GM11168 (cell line): Measurements from ENCODE around the gene SLC1A1.

ENCODE experiments used
- in situ Hi-C: fragments of 300-500 bp; cut with MboI; formaldehyde crosslinking; loops from one replicate; pipeline ENCODE4 v1.12.0; 2022; ENCODE audit warnings: low sequenced_read_pairs; ENCODE audit not compliant: unreplicated experiment

The SLC1A1 gene

DNA sequence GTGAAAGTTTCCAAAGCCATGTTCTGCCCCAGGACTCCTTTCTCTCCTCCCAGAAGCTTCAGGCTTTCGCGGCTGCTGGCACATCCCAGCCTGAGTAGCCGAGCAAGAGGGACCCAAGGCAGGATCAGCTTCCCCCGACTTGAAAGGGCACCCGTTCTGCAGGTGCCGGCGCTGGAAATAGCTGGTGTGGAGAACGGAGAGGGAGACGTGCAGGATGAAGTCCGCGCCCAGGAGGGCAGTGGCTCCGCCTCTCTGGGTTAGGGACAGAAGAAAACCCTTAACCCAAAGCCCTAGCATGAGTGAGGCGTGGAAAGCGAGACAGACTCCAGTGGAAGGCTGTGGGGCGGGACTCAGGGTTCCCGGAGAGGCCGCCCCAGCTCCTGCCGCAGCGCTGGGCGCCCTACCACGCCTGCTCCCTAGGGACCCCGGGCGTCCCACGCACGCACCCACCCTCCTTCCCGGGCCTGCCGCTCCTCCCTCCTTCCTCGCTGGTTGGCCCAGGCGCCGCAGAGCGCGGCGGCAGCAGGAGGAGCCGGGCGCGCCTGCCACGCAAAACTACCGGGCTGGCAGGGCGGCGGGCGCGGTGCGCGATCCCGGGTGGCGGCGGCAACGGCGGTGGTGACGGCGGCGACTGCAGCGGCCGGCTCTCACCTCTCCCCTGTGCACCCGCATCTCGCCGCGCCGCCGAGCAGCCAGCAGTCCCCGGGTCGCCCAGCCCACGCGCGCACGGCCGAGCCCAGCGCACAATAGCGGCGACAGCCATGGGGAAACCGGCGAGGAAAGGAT, at the start of gene SLC1A1:
Gene SLC1A1 (plus strand): TSS at position 550 of the 786 bp plus-strand sequence. CDS start 212 bp downstream, at position 762.
- in situ Hi-C loops: no loop called here

DNA sequence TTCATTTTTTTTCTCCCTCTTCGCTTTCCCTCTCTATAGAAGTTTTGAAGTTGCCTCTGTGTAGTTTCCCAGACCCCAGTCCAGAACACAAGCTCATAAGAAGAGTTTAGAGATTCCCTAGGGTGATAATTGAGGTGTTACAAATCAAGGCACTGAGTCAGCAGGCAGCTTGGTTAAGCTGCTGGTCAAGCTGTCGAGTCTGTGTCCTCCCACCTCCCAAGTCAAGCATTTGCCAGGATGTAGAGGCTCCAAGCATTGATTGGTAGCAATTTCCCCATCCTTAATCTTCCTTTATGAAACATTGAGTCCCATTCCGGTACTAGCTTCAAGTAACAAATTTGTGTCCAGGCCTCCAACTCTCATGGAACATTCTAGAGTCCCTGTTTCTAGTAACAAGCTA, 47.5 kb upstream of the SLC1A1 start:
- in situ Hi-C loops: no loop called here

DNA sequence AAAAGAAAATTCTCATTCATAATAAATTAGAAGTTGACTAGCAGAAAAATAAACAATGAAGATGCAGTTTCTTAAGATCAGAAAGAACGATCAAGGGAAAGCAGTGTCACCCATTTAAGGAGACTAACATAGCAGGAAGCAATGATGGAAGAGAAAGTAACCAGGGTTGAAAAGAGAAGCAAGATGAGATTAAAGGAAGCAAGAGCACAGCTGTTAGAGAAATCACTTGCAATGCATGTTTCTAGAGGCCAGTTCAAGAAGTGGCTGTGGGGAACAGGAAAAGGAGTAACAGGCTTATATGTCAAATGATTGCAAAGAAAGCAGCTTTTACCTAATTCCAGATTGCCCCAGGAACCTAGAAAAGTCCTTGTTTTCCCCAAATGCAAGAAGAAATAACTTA, 46.8 kb upstream of the SLC1A1 start:
- in situ Hi-C loops: no loop called here

DNA sequence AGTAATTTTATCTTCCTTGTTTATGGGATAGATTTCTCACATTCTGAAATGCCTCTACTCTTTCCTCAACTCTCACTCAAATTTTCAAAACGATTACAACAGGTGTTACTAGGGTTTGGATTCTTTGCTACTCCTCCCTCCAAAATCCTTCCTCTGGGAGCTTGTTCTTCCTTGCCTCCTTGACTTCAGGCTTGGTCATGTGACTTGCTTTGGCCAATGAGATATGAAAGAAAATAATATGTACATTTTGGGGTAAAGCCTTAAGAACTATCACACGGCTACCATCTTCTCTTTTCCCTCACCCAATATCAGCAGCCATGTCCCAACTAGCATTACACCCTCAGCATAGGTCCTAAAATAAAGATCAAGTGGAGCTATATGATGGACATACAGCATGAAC, 28.8 kb upstream of the SLC1A1 start:
- in situ Hi-C loops: no loop called here

DNA sequence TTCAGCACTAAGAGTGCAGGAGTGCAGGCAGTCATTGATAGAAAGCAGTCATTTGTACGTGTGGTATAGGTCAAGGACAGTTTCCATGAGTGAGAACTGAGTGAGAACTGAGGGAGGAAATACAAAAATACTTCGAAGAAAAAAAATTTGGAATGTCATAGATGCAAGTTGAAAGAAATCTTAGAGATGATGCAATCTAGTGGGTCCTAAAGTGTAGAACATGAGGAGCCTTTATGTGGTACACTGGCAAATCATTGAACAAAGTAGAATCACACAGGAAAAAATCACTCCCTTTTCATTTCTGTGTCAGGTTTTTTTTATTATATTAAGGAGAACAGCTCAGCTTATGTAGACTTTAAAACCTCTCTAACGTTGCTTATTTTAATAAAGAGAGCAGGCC, 26.4 kb upstream of the SLC1A1 start:
- in situ Hi-C loops: no loop called here

DNA sequence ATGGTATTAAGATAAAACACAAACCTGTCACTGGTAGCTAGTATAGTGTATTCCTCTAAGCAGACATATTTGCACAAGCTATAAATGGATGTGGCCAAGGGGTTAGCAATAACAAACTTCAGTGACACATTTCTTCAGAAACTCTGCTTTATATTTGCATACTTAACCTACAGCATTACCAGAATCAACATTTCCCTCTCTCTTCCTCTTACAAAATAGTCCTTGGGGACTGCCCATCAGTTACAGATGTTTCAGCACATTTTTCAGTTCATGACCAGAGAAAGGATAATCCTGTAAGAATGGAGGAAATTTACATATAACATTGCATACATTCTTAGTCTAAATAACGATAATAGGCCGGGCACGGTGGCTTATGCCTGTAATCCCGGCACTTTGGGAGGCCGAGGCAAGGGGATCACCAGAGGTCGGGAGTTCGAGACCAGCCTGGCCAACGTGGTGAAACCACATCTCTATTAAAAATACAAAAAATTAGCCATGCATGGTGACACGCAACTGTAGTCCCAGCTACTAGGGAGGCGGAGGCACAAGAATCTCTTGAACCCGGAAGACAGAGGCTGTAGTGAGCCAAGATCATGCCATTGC, 25.3 kb upstream of the SLC1A1 start:
- in situ Hi-C loops: no loop called here

DNA sequence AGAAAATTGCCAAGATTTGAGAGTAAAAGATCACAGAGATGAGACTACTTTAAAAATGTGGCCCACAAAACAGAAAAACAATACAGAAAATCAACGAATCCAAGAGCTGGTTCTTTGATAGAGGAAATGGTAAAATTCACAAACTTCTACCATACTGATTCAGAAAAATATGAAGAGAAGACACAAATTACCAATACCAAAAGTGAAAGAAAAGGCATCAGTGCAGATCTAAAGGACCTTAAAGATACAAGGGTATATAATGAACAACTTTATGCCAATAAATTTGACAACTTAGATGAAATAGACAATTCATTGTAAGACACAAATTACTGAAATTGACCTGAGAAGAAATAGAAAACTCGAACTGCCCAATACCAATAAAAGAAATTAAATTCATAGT, 24.4 kb upstream of the SLC1A1 start:
- in situ Hi-C loops: no loop called here

DNA sequence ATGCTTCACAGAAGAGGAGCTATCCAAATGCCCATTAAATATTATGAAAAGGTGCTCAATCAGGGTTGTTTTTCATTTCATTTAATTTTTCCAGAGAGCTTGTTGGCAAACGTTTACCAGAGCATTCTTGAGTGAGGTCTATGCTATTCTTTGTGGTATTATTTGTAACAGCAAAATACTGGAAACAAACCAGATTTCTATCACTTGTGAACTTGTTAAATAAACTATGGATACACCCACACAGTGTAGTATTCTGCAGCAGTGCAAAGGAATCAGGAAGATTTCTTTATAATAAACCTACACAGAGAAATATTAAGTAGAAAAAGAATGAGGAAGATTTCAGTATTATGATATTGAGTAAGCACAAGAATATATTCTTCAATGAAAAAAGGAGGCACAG, 15.0 kb upstream of the SLC1A1 start:
- in situ Hi-C loops: no loop called here

DNA sequence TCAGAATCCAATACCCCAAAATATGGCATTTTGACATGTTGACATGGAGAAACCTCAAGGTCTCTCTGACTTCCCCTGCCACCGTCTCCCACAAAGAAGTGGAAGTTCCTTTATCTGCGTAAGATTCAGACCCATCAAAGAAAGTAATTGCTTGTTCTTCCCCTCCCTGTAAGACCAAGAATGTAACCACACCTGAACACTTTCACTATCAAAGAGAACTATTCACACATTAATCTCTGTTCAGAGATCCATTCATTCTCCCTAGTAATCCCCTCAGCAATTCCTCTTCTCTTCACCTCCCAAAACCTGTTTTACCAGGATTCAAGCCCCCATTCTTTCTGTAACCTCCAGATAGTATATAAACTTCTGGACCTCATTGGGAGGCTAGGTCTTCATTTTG, 4.1 kb upstream of the SLC1A1 start:
- in situ Hi-C loops: no loop called here

DNA sequence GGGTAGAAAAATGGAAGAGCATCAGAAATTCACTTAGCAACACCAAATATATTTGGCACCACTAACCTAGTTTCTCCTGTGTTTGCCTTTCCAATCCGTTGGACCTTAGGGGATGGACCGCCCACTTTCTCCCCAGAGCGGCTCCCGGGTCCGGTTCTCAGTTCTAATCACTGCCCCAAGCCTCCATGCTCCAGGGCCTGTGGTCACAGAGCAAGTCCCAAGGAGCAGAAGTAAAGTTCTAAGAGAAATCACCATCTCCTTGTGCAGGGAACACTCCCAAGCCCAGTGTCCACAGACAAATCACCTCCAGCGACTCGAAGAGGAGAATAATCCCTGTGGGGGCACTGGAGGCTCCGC, 728 bp upstream of the SLC1A1 start:
- in situ Hi-C loops: no loop called here

DNA sequence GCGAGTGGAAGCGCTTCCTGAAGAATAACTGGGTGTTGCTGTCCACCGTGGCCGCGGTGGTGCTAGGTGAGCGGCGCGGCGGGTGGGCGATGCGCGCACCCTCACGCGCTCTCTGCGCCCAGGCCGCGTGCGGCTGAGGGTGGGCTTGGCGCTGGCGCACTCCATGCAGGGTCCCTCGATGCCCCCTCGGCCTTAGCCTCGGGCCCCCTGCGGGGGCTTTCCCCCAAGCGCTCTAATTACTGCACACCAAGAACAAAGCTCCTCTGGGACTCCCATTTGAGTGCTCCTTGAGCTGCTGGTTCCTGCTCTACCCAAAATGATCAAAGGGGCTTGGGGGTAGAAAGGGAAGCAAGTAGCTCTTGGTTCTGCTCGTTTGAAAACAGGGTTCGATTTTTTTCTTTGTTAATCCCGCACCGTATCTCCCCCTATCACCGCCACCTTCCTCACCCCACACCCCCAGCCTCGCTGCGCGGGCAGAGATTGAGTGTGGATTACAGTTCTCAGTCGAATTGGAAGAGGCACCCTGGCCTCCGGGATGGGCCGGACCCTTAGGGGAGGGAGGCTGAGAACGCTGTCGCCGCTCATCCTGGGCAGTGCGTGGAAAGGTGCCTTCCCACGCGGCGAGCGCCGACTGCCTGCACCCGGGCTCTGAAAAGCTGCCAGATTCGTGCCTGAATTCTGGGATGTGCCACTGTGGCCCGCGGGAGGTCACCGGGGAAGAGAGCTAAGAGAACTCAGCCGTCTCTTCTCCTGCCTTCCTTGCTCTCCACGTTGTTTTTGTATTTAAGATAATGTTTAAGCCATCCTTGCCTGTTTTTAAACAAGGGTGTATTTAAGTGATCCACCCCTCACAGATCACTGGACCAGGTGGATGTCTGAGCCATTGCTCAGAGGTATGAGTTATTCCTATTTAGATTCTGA, 697 bp downstream of the SLC1A1 start:
- in situ Hi-C loops: no loop called here

DNA sequence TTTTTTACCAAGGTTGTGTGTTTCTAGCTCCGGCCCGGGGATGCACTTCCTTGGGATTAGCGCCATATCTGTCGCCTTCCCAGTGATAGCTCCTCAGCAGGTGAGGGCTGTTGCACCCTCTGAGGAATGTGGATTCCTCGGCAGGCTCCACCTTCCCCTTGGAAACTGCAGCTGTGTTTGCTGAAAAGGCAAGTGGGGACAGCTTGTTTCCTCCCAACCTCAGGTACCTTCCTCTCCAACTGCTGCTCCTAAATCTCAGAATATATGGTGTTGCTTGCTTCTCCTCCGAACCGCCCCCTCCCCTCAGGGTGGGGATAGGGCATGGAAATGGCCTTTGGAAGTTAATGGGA, 1.3 kb downstream of the SLC1A1 start:
- in situ Hi-C loops: no loop called here

DNA sequence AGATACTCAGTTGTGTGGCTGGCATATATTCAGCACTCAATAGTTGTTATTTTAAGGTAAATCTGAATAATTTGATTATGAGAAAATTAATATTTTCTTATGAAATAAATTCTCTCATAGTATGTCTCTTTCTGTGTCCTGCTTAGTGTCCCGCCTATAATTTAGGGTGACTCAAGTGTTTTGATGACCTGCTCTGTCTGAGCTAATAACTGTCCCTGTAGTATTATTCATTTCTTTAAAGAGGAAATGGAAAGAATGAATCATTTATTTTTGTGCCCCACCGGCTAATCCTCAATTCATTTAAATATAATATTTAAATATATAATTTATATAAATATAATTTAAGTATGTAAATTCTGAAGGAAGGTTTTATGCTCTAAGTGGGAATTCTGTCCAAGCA, 4.1 kb downstream of the SLC1A1 start:
- in situ Hi-C loops: no loop called here

DNA sequence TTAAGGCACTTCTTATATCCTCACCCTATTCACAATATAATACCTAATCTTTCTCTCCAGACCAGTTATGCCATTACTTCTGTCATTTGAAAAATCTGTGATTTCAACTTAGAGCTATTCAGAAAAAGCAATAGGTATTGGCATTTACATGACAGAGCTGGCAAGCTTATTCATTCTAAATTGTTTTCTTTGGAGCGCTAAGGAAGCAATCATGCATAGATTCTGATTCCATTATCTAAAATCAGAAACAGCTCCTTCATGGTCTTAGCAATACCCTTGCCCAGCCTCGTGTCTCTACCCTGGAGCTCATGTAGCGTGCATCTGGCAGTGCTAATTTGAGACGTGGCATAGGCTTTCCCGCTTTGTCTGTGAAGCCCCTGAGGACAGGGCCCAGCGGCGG, 4.5 kb downstream of the SLC1A1 start:
- in situ Hi-C loops: no loop called here

DNA sequence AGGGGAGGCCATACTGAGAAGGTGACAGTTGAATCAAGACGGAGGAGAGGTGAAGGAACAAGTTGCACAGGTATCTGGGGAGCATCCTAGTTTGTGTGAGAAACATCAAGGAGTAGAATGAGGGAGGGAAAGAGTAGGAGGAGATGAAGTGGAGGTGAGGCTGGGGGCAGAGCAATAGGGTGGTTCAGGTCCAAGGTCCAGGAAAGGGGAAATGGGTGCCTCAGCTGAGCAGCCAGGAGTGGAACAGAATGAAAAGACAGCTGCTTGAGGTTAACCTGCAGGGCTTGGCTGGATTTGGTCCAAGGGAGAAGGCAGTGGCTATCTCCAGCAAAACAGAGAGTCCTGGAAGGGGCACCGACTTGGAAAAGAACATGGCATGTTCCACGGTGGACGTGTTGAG, 5.3 kb downstream of the SLC1A1 start:
- in situ Hi-C loops: no loop called here

DNA sequence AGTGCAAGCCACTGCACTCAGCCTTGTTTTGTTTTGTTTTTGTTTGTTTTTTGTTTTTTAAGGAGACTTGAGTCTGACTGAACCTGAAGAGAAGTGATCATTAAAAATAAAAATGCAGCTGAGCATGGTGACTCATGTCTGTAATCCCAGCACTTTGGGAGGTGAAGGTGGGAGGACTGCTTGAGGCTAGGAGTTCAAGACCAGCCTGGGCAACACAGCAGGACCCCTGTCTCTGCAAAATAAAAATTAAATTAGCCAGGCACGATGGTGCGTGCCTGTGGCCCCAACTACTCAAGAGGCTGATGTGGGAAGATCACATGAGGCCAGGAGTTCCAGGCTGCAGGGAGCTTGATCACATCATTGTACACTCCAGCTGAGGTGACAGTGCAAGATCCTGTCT, 6.2 kb downstream of the SLC1A1 start:
- in situ Hi-C loops: no loop called here

DNA sequence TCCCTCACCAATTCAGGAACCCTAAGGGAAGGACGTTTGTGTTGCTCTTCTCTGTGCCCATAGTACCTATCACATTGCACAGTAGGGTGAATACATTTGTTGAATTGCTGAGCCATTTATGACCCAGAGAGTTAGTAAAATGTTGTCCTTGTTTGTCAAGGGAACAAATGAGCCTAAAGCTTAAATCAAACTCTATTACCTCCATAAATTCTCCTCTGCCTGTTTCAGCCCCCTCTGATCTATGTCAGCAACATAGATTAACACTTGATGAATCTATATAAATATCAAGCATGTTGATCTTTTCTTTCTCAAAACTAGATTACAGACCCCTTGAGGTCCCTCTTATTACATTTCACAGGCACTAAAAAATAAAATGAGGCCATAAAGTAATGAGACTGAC, 7.1 kb downstream of the SLC1A1 start:
- in situ Hi-C loops: no loop called here

DNA sequence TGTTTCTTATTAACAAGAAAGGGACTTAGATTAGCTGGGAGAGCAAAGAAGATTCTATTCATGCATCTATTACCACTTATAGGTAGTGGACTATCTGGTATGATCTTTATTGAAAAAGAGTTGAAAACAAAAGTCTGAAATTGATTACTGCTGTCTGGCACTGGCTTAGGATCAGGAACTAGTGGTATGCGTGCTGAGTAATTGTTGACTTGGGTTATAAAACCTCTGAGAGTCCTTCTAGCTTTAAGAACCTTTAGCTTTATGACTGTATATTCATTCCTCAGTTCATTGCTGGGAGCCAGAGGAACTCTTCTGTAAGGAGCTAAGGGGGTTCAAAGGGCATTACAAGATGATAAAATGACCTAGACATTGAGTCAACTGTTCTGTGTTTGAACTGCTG, 7.6 kb downstream of the SLC1A1 start:
- in situ Hi-C loops: no loop called here

DNA sequence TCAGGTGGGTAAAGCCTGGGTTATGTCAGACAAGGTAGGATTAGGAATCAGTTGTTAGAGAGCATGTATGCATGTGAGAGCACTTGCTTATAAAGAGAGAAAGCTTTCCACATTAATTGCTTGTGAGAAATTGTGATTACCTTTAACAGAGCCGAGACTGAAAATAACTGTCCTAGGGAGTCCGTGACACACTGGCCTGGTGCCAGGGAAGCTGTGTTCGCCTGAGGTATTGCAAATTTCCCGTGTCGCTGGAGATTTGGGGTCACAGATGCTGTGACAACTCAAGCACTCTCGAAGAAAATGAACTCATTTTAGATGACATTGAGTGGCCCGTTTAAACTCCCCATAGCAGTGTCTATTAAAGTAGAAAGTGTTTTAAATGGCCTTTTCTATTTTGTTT, 9.6 kb downstream of the SLC1A1 start:
- in situ Hi-C loops: no loop called here

DNA sequence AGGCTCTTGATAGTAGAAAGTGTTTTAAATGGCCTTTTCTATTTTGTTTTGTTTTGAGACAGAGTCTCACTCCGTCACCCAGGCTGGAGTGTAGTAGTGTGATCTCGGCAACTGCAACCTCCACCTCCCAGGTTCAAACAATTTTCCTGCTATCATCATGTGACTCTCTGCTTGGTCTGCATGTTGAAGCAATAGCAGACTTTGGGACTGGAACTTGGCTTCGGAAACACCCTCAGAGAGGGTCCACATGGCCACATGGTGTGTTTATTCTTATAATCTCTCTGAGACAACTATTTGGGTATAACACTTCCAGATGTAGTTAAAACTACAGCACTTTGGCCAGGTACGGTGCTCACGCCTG, 10.9 kb downstream of the SLC1A1 start:
- in situ Hi-C loops: no loop called here

DNA sequence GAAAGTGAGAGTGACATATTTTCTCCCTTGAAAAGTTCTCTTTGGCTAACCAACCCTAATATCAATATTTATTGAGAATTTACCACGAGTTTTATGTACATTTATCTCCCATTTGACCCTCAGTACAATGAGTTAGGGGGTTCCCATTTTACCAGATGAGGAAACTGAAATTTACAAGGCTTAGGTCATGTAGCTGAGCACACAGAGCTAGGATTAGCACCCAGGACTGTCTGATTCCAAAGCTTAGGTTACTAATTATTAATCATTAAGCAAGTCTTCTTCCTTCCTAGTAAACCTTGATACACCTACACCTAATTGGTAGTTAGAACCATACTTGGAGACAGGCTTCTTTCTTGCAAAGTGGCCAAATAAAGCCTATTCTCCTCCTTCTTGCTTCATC, 12.2 kb downstream of the SLC1A1 start:
- in situ Hi-C loops: no loop called here
